ENCODE data around the gene CDC25B.
"Not testable (repeated sequence)": the region's sequence is repeated elsewhere in the genome, so short reads cannot be mapped to it uniquely, and the experiment has no call there.

The CDC25B gene

GRCh38 chr20:3786665-3787323 lies 9.3 kb upstream of the CDC25B start, which contains the start of gene CENPB:
Gene CENPB, minus strand, starts transcription at chr20:3786740. Its CDS starts 257 bp downstream, at chr20:3786483.
- peak within 1 kb of the TSS; percentile 10 to 93 for H3K18ac ChIP-seq (ENCODE audit: low read depth in 1 of 2, low read length in 2 of 2)

GRCh38 chr20:3787324-3788014 lies 8.6 kb upstream of the CDC25B start:
- Histone ChIP-seq H2AK5ac (ENCODE audit: low read length, severe bottlenecking) (no peak overlapping the region), H4K8ac (ENCODE audit: low read length) (no peak overlapping the region), H3K4ac (ENCODE audit: low read depth in 1 of 2, low read length in 2 of 2) (peak overlapping the region in 1 of 2 experiments; percentile 21), H2AFZ (ENCODE audit: low read depth, low read length) (no peak overlapping the region), H3K14ac (ENCODE audit: low read length in 2 of 2) (no peak overlapping the region), H2BK12ac (ENCODE audit: low read length in 2 of 2) (no peak overlapping the region), H3K4me3 (ENCODE audit: insufficient read depth in 1 of 2, low read depth in 1 of 2, low read length in 2 of 2) (peak overlapping the region in 1 of 2 experiments; percentile 77), H2BK5ac (ENCODE audit: low read depth, low read length, poor library complexity, severe bottlenecking) (no peak overlapping the region), H3K18ac (ENCODE audit: low read depth in 1 of 2, low read length in 2 of 2) (no peak overlapping the region), H3K9ac (ENCODE audit: low read length) (peak overlapping the region; percentile 83), H3K4me1 (ENCODE audit: control insufficient read depth, insufficient read depth, low read depth, low read length) (peaks cover 31% of the 10 kb centered on the region), H3K23ac (ENCODE audit: low read length in 2 of 2) (no peak overlapping the region), H3K79me1 (replicated peaks; ENCODE audit: low read length, poor library complexity, severe bottlenecking) (peaks cover 18% of the 10 kb centered on the region), H3K4me2 (ENCODE audit: low read length, poor library complexity, severe bottlenecking) (no peak overlapping the region), H3K27ac (ENCODE audit: low read length, poor library complexity, severe bottlenecking) (no peak overlapping the region), H3K9me3 (ENCODE audit: control insufficient read depth, low read length) (no peaks in the 10 kb centered on the region), H3K27me3 (ENCODE audit: control insufficient read depth in 1 of 2, insufficient read depth in 1 of 2, low read length in 2 of 2) (no peaks in the 10 kb centered on the region), H2BK15ac (ENCODE audit: low read depth, poor library complexity, severe bottlenecking) (no peak overlapping the region), H3K36me3 (ENCODE audit: control insufficient read depth in 1 of 2, insufficient read depth in 2 of 2, low read depth in 1 of 2, low read length in 2 of 2) (peaks cover 23 to 24% of the 10 kb centered on the region in 2 experiments), H4K91ac (ENCODE audit: low read length) (no peak overlapping the region), H2BK120ac (ENCODE audit: low read depth, low read length) (no peak overlapping the region)
- peak; percentile 40 for DNase-seq
- WGBS: 91% methylated on average over 4 of the region's 5 CpGs

More at GRCh38 chr20:3786665-3787323, 9.3 kb upstream of the CDC25B start, which contains the start of gene CENPB:
- Histone ChIP-seq H3K79me1 (replicated peaks; ENCODE audit: low read length, poor library complexity, severe bottlenecking) (peaks cover 18% of the 10 kb centered on the region), H2BK15ac (ENCODE audit: low read depth, poor library complexity, severe bottlenecking) (no peak within 1 kb of the TSS), H3K14ac (ENCODE audit: low read length in 2 of 2) (peak within 1 kb of the TSS in 1 of 2 experiments; percentile 85), H2AFZ (ENCODE audit: low read depth, low read length) (peak within 1 kb of the TSS; percentile 77), H4K8ac (ENCODE audit: low read length) (no peak within 1 kb of the TSS), H3K9me3 (ENCODE audit: control insufficient read depth, low read length) (no peaks in the 10 kb centered on the region), H3K9ac (ENCODE audit: low read length) (peak within 1 kb of the TSS; percentile 87), H3K4me3 (ENCODE audit: insufficient read depth in 1 of 2, low read depth in 1 of 2, low read length in 2 of 2) (peak within 1 kb of the TSS; percentile 56 to 88), H2AK5ac (ENCODE audit: low read length, severe bottlenecking) (peak within 1 kb of the TSS; percentile 44), H2BK120ac (ENCODE audit: low read depth, low read length) (peak within 1 kb of the TSS; percentile 94), H3K23ac (ENCODE audit: low read length in 2 of 2) (peak within 1 kb of the TSS in 1 of 2 experiments; percentile 61), H4K91ac (ENCODE audit: low read length) (peak within 1 kb of the TSS; percentile 18), H3K4ac (ENCODE audit: low read depth in 1 of 2, low read length in 2 of 2) (peak within 1 kb of the TSS; percentile 64 to 86), H3K4me2 (ENCODE audit: low read length, poor library complexity, severe bottlenecking) (peak within 1 kb of the TSS; percentile 81), H2BK12ac (ENCODE audit: low read length in 2 of 2) (peak within 1 kb of the TSS in 1 of 2 experiments; percentile 61), H3K4me1 (ENCODE audit: control insufficient read depth, insufficient read depth, low read depth, low read length) (peaks cover 31% of the 10 kb centered on the region), H2BK5ac (ENCODE audit: low read depth, low read length, poor library complexity, severe bottlenecking) (no peak within 1 kb of the TSS), H3K36me3 (ENCODE audit: control insufficient read depth in 1 of 2, insufficient read depth in 2 of 2, low read depth in 1 of 2, low read length in 2 of 2) (peaks cover 23 to 26% of the 10 kb centered on the region in 2 experiments), H3K27ac (ENCODE audit: low read length, poor library complexity, severe bottlenecking) (no peak within 1 kb of the TSS), H3K27me3 (ENCODE audit: control insufficient read depth in 1 of 2, insufficient read depth in 1 of 2, low read length in 2 of 2) (no peaks in the 10 kb centered on the region)
- peak; percentile 84 for DNase-seq
- WGBS: 50% methylated on average over 2 of the region's 70 CpGs

- no peak overlapping the region for H3K27ac ChIP-seq (ENCODE audit: low read length, poor library complexity, severe bottlenecking)
- no peak overlapping the region for H3K23ac ChIP-seq (ENCODE audit: low read length in 2 of 2)
- H3K18ac ChIP-seq (ENCODE audit: low read depth in 1 of 2, low read length in 2 of 2): peak overlapping the region in 1 of 2 experiments; percentile 2
- DNase-seq: peak; percentile 22
- no peak overlapping the region for H2AFZ ChIP-seq (ENCODE audit: low read depth, low read length)
- H2BK120ac ChIP-seq (ENCODE audit: low read depth, low read length): no peak overlapping the region
- H2BK15ac ChIP-seq (ENCODE audit: low read depth, poor library complexity, severe bottlenecking): no peak overlapping the region
- H2AK5ac ChIP-seq (ENCODE audit: low read length, severe bottlenecking): no peak overlapping the region
- no peak overlapping the region for H3K4me2 ChIP-seq (ENCODE audit: low read length, poor library complexity, severe bottlenecking)
- no peak overlapping the region for H3K4me3 ChIP-seq (ENCODE audit: insufficient read depth in 1 of 2, low read depth in 1 of 2, low read length in 2 of 2)
- no peak overlapping the region for H3K9ac ChIP-seq (ENCODE audit: low read length)
- H3K27me3 ChIP-seq (ENCODE audit: control insufficient read depth in 1 of 2, insufficient read depth in 1 of 2, low read length in 2 of 2): no peaks in the 10 kb centered on the region
- H3K9me3 ChIP-seq (ENCODE audit: control insufficient read depth, low read length): no peaks in the 10 kb centered on the region
- H2BK12ac ChIP-seq (ENCODE audit: low read length in 2 of 2): peak overlapping the region in 1 of 2 experiments; percentile 31
- H3K79me1 ChIP-seq (replicated peaks; ENCODE audit: low read length, poor library complexity, severe bottlenecking): peaks cover 11% of the 10 kb centered on the region
- no peak overlapping the region for H4K8ac ChIP-seq (ENCODE audit: low read length)
- peaks cover 12 to 20% of the 10 kb centered on the region in 2 experiments for H3K36me3 ChIP-seq (ENCODE audit: control insufficient read depth in 1 of 2, insufficient read depth in 2 of 2, low read depth in 1 of 2, low read length in 2 of 2)
- H3K14ac ChIP-seq (ENCODE audit: low read length in 2 of 2): no peak overlapping the region
- WGBS: 40% methylated on average over 4 of the region's 4 CpGs
- H3K4ac ChIP-seq (ENCODE audit: low read depth in 1 of 2, low read length in 2 of 2): no peak overlapping the region
- H3K4me1 ChIP-seq (ENCODE audit: control insufficient read depth, insufficient read depth, low read depth, low read length): peaks cover 24% of the 10 kb centered on the region
- H4K91ac ChIP-seq (ENCODE audit: low read length): no peak overlapping the region
- no peak overlapping the region for H2BK5ac ChIP-seq (ENCODE audit: low read depth, low read length, poor library complexity, severe bottlenecking)
Observed at GRCh38 chr20:3788685-3789155, 7.4 kb upstream of the CDC25B start.

- not testable (repeated sequence) for H3K14ac ChIP-seq (ENCODE audit: low read length in 2 of 2); H2AFZ ChIP-seq (ENCODE audit: low read depth, low read length); H2BK120ac ChIP-seq (ENCODE audit: low read depth, low read length); H3K4ac ChIP-seq (ENCODE audit: low read depth in 1 of 2, low read length in 2 of 2); DNase-seq; H3K9ac ChIP-seq (ENCODE audit: low read length); H2BK15ac ChIP-seq (ENCODE audit: low read depth, poor library complexity, severe bottlenecking); H3K27me3 ChIP-seq (ENCODE audit: control insufficient read depth in 1 of 2, insufficient read depth in 1 of 2, low read length in 2 of 2); H3K23ac ChIP-seq (ENCODE audit: low read length in 2 of 2); H3K18ac ChIP-seq (ENCODE audit: low read depth in 1 of 2, low read length in 2 of 2); H3K27ac ChIP-seq (ENCODE audit: low read length, poor library complexity, severe bottlenecking); H3K4me2 ChIP-seq (ENCODE audit: low read length, poor library complexity, severe bottlenecking); H3K9me3 ChIP-seq (ENCODE audit: control insufficient read depth, low read length); H3K4me3 ChIP-seq (ENCODE audit: insufficient read depth in 1 of 2, low read depth in 1 of 2, low read length in 2 of 2); H2AK5ac ChIP-seq (ENCODE audit: low read length, severe bottlenecking); H4K8ac ChIP-seq (ENCODE audit: low read length); H2BK5ac ChIP-seq (ENCODE audit: low read depth, low read length, poor library complexity, severe bottlenecking); H4K91ac ChIP-seq (ENCODE audit: low read length)
- H3K4me1 ChIP-seq (ENCODE audit: control insufficient read depth, insufficient read depth, low read depth, low read length): peaks cover 19% of the 10 kb centered on the region
- peak overlapping the region in 1 of 2 experiments; percentile 31 for H2BK12ac ChIP-seq (ENCODE audit: low read length in 2 of 2)
- peaks cover 10% of the 10 kb centered on the region for H3K79me1 ChIP-seq (replicated peaks; ENCODE audit: low read length, poor library complexity, severe bottlenecking)
- WGBS: 93% methylated on average over 4 of the region's 4 CpGs
- peaks cover 12 to 17% of the 10 kb centered on the region in 2 experiments for H3K36me3 ChIP-seq (ENCODE audit: control insufficient read depth in 1 of 2, insufficient read depth in 2 of 2, low read depth in 1 of 2, low read length in 2 of 2)
Observed at GRCh38 chr20:3789201-3789600, 6.9 kb upstream of the CDC25B start.

All from mesenchymal stem cell (in vitro differentiated cells and primary cell).